Suprapubic skin (tissue), 4 donors: Measurements from ENCODE around the gene SRBD1. TPM values are rescaled to one million over a fixed set of nuclear protein-coding genes. Genes with fewer than 3 reads are reported as not detected.

Source experiments
- DNase-seq, 2 donors: peaks; one replicate each; pipeline ENCODE4 v3.0.0-alpha.2; 2019; ENCODE audit warnings: low spot score in 2 of 2
- H3K27ac ChIP-seq: fragments of 200-600 bp; sonication (generic); one replicate; pipeline ENCODE4 v1.5.1; 2019
- H3K27me3 ChIP-seq: fragments of 200-600 bp; sonication (generic); one replicate; pipeline ENCODE4 v1.5.1; 2019
- H3K36me3 ChIP-seq: fragments of 200-600 bp; sonication (generic); one replicate; pipeline ENCODE4 v1.5.1; 2019
- H3K4me1 ChIP-seq: fragments of 200-600 bp; sonication (generic); one replicate; pipeline ENCODE4 v1.5.1; 2019
- H3K4me3 ChIP-seq: fragments of 200-600 bp; sonication (generic); one replicate; pipeline ENCODE4 v1.5.1; 2019; ENCODE audit warnings: mild to moderate bottlenecking
- H3K9me3 ChIP-seq: fragments of 200-600 bp; sonication (generic); one replicate; pipeline ENCODE4 v1.5.1; 2019
- EP300 ChIP-seq: sonication (generic); formaldehyde crosslinking; IDR thresholded peaks from one replicate; pipeline ENCODE4 v1.6.1; 2017; ENCODE audit warnings: antibody characterized with exemption
- POLR2A ChIP-seq, 2 donors: fragments of 450-650 bp; IDR thresholded peaks; one replicate each; pipeline ENCODE4 v1.6.1; 2017; ENCODE audit warnings: antibody characterized with exemption in 2 of 2, mild to moderate bottlenecking in 2 of 2, moderate library complexity in 2 of 2
- POLR2AphosphoS5 ChIP-seq, 3 donors: sonication (generic); formaldehyde crosslinking; IDR thresholded peaks; one replicate each; pipeline ENCODE4 v1.6.1; 2017; ENCODE audit warnings: antibody characterized with exemption in 3 of 3
- WGBS: methylation state at CpG from one replicate; pipeline ENCODE4 v1.1.5; 2018; 5-methylcytosine and 5-hydroxymethylcytosine counted together
- total RNA-seq, 4 donors: library from RNA; depleted of rRNA; stranded (reverse); fragments of >200 nt; gene quantifications; one replicate each; pipeline ENCODE4 v1.1.0, GENCODE V29; 2016
- TF ChIP-seq, protein P1 (sequence below), 2 donors: fragments of 200-600 bp in 1 of 2; fragments of 450-650 bp in 1 of 2; sonication (generic) in 1 of 2; IDR thresholded peaks; one replicate each; pipeline ENCODE4 v1.5.1; 2016 to 2019; ENCODE audit warnings: antibody characterized with exemption in 2 of 2, mild to moderate bottlenecking in 1 of 2, moderate library complexity in 1 of 2

The SRBD1 gene, protein sequence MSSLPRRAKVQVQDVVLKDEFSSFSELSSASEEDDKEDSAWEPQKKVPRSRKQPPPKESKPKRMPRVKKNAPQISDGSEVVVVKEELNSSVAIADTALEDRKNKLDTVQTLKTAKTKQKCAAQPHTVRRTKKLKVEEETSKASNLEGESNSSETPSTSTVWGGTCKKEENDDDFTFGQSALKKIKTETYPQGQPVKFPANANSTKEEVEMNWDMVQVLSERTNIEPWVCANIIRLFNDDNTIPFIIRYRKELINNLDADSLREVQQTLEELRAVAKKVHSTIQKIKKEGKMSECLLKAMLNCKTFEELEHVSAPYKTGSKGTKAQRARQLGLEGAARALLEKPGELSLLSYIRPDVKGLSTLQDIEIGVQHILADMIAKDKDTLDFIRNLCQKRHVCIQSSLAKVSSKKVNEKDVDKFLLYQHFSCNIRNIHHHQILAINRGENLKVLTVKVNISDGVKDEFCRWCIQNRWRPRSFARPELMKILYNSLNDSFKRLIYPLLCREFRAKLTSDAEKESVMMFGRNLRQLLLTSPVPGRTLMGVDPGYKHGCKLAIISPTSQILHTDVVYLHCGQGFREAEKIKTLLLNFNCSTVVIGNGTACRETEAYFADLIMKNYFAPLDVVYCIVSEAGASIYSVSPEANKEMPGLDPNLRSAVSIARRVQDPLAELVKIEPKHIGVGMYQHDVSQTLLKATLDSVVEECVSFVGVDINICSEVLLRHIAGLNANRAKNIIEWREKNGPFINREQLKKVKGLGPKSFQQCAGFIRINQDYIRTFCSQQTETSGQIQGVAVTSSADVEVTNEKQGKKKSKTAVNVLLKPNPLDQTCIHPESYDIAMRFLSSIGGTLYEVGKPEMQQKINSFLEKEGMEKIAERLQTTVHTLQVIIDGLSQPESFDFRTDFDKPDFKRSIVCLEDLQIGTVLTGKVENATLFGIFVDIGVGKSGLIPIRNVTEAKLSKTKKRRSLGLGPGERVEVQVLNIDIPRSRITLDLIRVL
- total RNA-seq, result 1 to 10 TPM; 6.1 to 9.6 (median 7.2) TPM

DNA sequence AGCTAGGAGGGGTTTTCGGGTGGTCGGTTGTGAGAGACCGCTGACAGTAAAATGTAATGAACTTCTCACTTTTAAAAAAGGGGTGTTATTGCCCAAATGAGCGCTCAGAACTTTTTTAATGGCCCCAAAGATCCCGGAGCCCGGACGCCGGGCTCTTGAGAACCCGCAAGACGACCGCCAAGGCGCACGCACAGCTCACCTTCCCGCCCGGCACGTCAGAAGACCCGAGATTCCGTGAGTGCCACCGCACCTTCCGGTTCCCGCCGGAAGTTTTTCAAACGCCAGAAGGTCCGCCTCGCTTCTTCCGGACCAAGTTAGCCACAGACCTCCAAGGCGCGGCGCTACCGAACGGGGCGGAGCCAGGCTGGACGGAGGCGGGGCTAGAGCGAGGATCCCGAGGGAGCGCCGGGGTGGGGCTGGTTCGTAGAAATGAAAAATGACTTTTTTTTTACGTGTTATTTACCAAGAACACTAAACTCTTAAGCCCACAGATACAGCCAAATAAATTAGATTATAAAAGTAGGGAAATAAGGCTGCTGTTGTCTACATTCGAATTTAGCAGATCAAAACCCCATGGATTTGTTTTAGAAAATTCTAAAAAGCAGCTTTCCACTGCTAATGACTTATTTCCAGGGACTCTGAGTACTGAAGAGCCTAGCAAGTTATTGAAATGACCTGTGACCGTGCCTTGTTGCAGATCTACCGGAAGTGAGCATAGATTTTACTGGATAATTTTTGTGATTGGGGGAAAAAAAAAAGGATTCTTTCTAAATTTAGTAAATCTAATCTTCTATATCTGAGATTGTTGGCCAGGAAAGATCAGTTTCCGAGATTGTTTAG lies at the start of gene SRBD1:
Gene SRBD1, minus strand, starts transcription at position 248 of the 840 bp plus-strand sequence. CDS start 5,826 bp downstream, outside the sequence.
- Histone ChIP-seq H3K27ac (peak within 1 kb of the TSS; percentile 77), H3K9me3 (no peaks in the 10 kb centered on the region), H3K4me1 (peaks cover 27% of the 10 kb centered on the region), H3K36me3 (no peaks in the 10 kb centered on the region), H3K27me3 (no peaks in the 10 kb centered on the region), H3K4me3 (peak within 1 kb of the TSS; percentile 63)
- peak in 1 of 3 donors; percentile 15 for TF ChIP-seq POLR2AphosphoS5 (IDR thresholded peaks at IDR 0.05)
- TF ChIP-seq EP300, result no peak
- TF ChIP-seq, protein P1, sequence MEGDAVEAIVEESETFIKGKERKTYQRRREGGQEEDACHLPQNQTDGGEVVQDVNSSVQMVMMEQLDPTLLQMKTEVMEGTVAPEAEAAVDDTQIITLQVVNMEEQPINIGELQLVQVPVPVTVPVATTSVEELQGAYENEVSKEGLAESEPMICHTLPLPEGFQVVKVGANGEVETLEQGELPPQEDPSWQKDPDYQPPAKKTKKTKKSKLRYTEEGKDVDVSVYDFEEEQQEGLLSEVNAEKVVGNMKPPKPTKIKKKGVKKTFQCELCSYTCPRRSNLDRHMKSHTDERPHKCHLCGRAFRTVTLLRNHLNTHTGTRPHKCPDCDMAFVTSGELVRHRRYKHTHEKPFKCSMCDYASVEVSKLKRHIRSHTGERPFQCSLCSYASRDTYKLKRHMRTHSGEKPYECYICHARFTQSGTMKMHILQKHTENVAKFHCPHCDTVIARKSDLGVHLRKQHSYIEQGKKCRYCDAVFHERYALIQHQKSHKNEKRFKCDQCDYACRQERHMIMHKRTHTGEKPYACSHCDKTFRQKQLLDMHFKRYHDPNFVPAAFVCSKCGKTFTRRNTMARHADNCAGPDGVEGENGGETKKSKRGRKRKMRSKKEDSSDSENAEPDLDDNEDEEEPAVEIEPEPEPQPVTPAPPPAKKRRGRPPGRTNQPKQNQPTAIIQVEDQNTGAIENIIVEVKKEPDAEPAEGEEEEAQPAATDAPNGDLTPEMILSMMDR (IDR thresholded peaks at IDR 0.05), result no peak
- TF ChIP-seq POLR2A (IDR thresholded peaks at IDR 0.05), result peak in 1 of 2 donors; percentile 35
- 3% methylated on average over 38 of the region's 44 CpGs for WGBS
- DNase-seq, result peak; percentile 96

DNA sequence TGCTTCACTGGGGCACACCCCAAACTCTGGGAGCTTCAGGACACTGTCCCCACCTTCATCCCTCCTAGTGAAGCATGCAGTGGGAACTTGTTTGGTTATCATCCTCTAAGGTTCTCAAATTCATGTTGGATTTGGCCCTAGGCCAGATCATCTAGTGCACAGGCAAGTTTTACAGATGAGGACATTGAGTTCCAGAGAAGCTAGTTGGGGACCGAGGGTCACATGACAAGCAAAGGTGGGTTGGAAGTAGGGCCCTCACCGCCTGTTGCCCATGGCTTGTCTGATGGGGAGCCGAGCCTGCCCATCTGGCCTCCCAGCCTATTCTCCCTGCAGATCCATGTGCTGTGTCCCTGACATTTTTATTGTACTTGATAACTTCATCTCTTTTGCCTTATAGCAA lies 43.2 kb upstream of the SRBD1 start:
- no CpG with 5 or more reads among the region's 3 CpGs for WGBS
- no peak for DNase-seq
- Histone ChIP-seq H3K9me3 (no peaks in the 10 kb centered on the region), H3K4me1 (peaks cover 34% of the 10 kb centered on the region), H3K27me3 (no peaks in the 10 kb centered on the region), H3K4me3 (no peak overlapping the region), H3K36me3 (no peaks in the 10 kb centered on the region), H3K27ac (no peak overlapping the region)
- TF ChIP-seq, protein P1 (IDR thresholded peaks at IDR 0.05), result no peak
- TF ChIP-seq POLR2A (IDR thresholded peaks at IDR 0.05) (no peak), POLR2AphosphoS5 (IDR thresholded peaks at IDR 0.05) (no peak), EP300 (no peak)

DNA sequence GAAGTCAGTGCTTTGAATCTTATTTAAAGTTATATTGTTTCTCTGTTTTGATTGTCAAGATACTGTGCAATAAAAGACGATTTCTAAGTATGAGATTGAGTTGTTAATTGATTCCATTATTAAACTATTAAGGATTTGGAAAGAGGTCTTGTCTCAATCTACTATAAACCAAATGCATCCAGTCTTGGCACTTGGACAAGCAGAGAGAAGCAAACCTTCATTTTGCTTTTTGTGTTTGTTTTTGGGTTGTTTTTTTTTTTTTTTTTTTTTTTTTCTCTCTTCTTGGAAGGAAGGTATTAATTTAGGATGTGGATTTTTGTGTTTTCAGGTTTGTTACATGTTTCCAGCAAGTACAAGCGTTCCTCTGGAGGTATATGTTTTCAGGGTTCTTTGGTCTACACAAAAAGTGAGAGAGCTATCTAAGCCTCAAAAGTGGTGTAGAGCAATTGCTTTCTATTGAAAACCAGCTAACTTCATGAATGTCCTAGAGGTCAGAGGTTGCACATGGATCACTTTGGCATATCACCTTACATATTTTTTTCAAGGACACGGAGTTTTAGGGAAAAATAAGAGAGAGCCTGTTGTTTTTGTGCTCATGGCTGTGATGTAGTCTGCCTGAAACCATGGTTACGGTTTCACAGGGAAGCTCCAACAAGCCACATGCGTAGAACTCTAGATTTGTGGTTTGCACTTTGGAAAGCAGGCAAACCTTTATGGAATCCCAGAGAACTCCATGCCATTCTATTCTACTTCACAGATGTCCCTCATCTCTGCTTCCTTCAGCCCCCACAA lies 42.3 kb upstream of the SRBD1 start:
- H3K4me1 ChIP-seq, result peaks cover 39% of the 10 kb centered on the region
- 65% methylated on average over 5 of the region's 5 CpGs for WGBS
- H3K27me3 ChIP-seq, result no peaks in the 10 kb centered on the region
- no peaks in the 10 kb centered on the region for H3K36me3 ChIP-seq
- no peaks in the 10 kb centered on the region for H3K9me3 ChIP-seq
- no peak for DNase-seq
- peak overlapping the region; percentile 94 for H3K4me3 ChIP-seq
- no peak for TF ChIP-seq POLR2AphosphoS5 (IDR thresholded peaks at IDR 0.05)
- TF ChIP-seq, protein P1 (IDR thresholded peaks at IDR 0.05), result no peak
- no peak for TF ChIP-seq POLR2A (IDR thresholded peaks at IDR 0.05)
- no peak for TF ChIP-seq EP300
- H3K27ac ChIP-seq, result no peak overlapping the region

GRCh38 chr2:45652090-45653031 lies 41.3 kb upstream of the SRBD1 start:
- Histone ChIP-seq H3K27ac (peak overlapping the region; percentile 98), H3K9me3 (no peaks in the 10 kb centered on the region), H3K36me3 (no peaks in the 10 kb centered on the region), H3K4me1 (peaks cover 39% of the 10 kb centered on the region), H3K27me3 (no peaks in the 10 kb centered on the region), H3K4me3 (peak overlapping the region; percentile 94)
- TF ChIP-seq POLR2A (IDR thresholded peaks at IDR 0.05) (no peak), POLR2AphosphoS5 (IDR thresholded peaks at IDR 0.05) (no peak), EP300 (no peak)
- TF ChIP-seq, protein P1 (IDR thresholded peaks at IDR 0.05), result no peak
- WGBS, result 5% methylated on average over 31 of the region's 53 CpGs
- DNase-seq, result peak; percentile 80 to 82
